HEK293T (cell line): ENCODE measurements around the gene BRMS1L.

Source experiments
- BHLHE40 ChIP-seq: fragments of 450-650 bp; IDR thresholded peaks from 2 replicates; pipeline ENCODE4 v1.6.1; 2016; ENCODE audit warnings: mild to moderate bottlenecking, moderate library complexity, borderline replicate concordance
- ELF4 ChIP-seq: fragments of 450-650 bp; IDR thresholded peaks from 2 replicates; pipeline ENCODE4 v1.6.1; 2017; ENCODE audit warnings: antibody characterized with exemption
- FOXK2 ChIP-seq: fragments of 450-650 bp; IDR thresholded peaks from 2 replicates; pipeline ENCODE4 v1.6.1; 2016; ENCODE audit warnings: mild to moderate bottlenecking
- ZNF384 ChIP-seq: fragments of 450-650 bp; IDR thresholded peaks from 2 replicates; pipeline ENCODE4 v1.6.1; 2016

DNA sequence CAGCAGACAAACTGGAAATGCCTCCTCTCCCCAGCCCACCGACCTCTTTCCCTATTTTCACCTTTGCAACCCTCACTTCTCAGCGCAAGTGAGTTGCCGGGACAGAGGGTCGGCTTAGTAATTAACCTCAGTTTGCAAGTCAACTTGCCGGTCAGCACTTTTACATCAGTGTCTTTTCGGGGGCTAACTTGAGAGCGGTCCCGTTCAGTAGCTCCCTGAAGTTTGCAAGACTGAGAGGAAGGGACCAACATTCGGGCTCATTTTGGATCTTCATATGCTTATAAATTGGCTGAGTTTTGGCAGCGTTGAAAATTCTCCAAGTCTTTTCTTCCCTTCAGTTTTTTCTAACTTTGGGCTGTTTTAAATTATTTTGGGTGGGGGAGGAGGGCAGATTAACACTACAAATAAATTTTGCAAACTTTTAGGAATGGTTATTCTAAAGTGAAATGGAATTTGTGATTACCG is 846 bp downstream of the BRMS1L start:
- TF ChIP-seq ZNF384 (no peak), BHLHE40 (no peak), FOXK2 (no peak), ELF4 (no peak)
